AG09319 (cell line): ENCODE results near the gene RSF1.

Source experiments
- DNase-seq: peaks from one replicate; pipeline ENCODE4 v3.0.0-alpha.2; 2010; ENCODE audit warnings: low read depth; ENCODE audit errors: extremely low read depth
- CTCF ChIP-seq: IDR thresholded peaks from 2 replicates; pipeline ENCODE4 v1.5.1; 2011; ENCODE audit warnings: low read depth, mild to moderate bottlenecking, inconsistent platforms, low read length, moderate library complexity

The RSF1 gene

DNA sequence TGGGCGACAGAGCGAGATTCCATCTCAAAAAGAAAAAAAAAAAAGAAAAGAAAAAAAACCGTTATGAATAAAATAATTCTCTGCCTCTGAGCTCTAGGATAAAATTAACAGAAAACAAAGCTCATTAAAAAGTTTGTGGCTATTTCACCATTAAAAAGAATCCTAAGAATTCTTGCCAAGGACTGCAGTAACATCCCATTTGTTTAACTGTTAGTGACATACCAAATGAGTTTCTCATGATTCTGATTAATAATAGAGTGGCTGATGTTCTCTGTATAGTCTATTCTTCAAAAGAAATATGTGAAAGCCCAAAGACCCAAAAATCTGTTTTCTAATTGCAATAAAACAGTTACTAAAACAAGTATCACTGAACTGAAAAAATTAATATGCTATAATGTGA is 202.6 kb downstream of the RSF1 start:
- DNase-seq, result no peak
- no peak for TF ChIP-seq CTCF

- no peak for TF ChIP-seq CTCF
- no peak for DNase-seq
Measured at GRCh38 chr11:77611921-77612320, 208.6 kb downstream of the RSF1 start.
